ENCODE measurements around the gene ABCA2.

GRCh38 chr9:137063311-137064026 is 35.4 kb upstream of the ABCA2 start:
- TF ChIP-seq CTCF (IDR thresholded peaks at IDR 0.05; ENCODE audit: insufficient read depth, low read depth, low read length) = no peak
- no peak for TF ChIP-seq EZH2 (IDR thresholded peaks at IDR 0.05; ENCODE audit: insufficient read depth, low read length)
